Lung (tissue), 12 donors: ENCODE data around the gene ZNF555. TPM values are rescaled to one million over a fixed set of nuclear protein-coding genes. Genes with fewer than 3 reads are reported as not detected.

Experiments
- ATAC-seq: fragments of 200-7000 bp; cut with Tn5 transposase; one replicate; pipeline ENCODE4 v1.9.1; 2020; ENCODE audit warnings: moderate number of reproducible peaks; ENCODE audit not compliant: insufficient read depth, low FRiP score
- DNase-seq, 3 donors: peaks; one replicate each; pipeline ENCODE4 v3.0.0-alpha.2; 2013 to 2017
- H3K27ac ChIP-seq, 2 donors: one replicate each; pipeline ENCODE4 v1.5.1; 2013; ENCODE audit warnings: mild to moderate bottlenecking in 2 of 2, moderate library complexity in 2 of 2, control low read depth in 1 of 2, inconsistent platforms in 1 of 2, low read depth in 1 of 2, low read length in 1 of 2
- H3K27me3 ChIP-seq, 3 donors: one replicate each; pipeline ENCODE4 v1.5.1; 2013; ENCODE audit warnings: low read length in 2 of 3; ENCODE audit not compliant: control insufficient read depth in 3 of 3, insufficient read depth in 3 of 3
- H3K36me3 ChIP-seq, 4 donors: one replicate each; pipeline ENCODE4 v1.5.1; 2013; ENCODE audit warnings: low read length in 4 of 4, mild to moderate bottlenecking in 1 of 4, moderate library complexity in 1 of 4; ENCODE audit not compliant: control insufficient read depth in 4 of 4, insufficient read depth in 4 of 4
- H3K4me1 ChIP-seq, 5 donors: one replicate each; pipeline ENCODE4 v1.5.1; 2013; ENCODE audit warnings: low read length in 5 of 5, mild to moderate bottlenecking in 2 of 5, moderate library complexity in 1 of 5; ENCODE audit not compliant: control insufficient read depth in 5 of 5, insufficient read depth in 5 of 5
- H3K4me3 ChIP-seq: one replicate; pipeline ENCODE4 v1.5.1; 2013; ENCODE audit warnings: mild to moderate bottlenecking, control low read depth, moderate library complexity
- H3K9ac ChIP-seq, 2 donors: one replicate each; pipeline ENCODE4 v1.5.1; 2013; ENCODE audit warnings: low read length in 2 of 2, control low read depth in 1 of 2; ENCODE audit not compliant: insufficient read depth in 1 of 2
- H3K9me3 ChIP-seq, 4 donors: one replicate each; pipeline ENCODE4 v1.5.1; 2013; ENCODE audit warnings: low read length in 3 of 4, mild to moderate bottlenecking in 1 of 4, moderate library complexity in 1 of 4; ENCODE audit not compliant: control insufficient read depth in 4 of 4, insufficient read depth in 3 of 4
- WGBS, 2 donors: extraction: QIAGEN DNeasy Blood & Tissue Kit; methylation state at CpG; one replicate each; pipeline ENCODE4 v1.1.7; 2013; 5-methylcytosine and 5-hydroxymethylcytosine counted together
- polyA plus RNA-seq, 2 donors: library from polyadenylated mRNA; stranded (reverse); fragments of 200-250 nt; gene quantifications; one replicate each; pipeline ENCODE4 v1.2.1, GENCODE V29; 2013
- total RNA-seq, 2 donors: library from RNA; depleted of rRNA in 1 of 2; stranded (reverse); fragments of >200 nt in 1 of 2; gene quantifications; one replicate each; pipeline ENCODE4 v1.2.1, GENCODE V29; 2014 to 2021
- TF ChIP-seq, protein P1 (sequence below): IDR thresholded peaks from 2 replicates; pipeline ENCODE4 v1.5.1; 2012; ENCODE audit warnings: mild to moderate bottlenecking; ENCODE audit errors: control extremely low read depth, extremely low read depth
- donor health status: control.
- donor health status: control.
- donor health status: Bipolar disorder and iron deficiency.
- donor health status: healthy.
- donor health status: DM: yes; HTN: yes; CAD: no.

Gene ZNF555
- total and polyA plus RNA-seq, 4 donors = 1.6 to 9.6 (median 3.6) TPM

DNA sequence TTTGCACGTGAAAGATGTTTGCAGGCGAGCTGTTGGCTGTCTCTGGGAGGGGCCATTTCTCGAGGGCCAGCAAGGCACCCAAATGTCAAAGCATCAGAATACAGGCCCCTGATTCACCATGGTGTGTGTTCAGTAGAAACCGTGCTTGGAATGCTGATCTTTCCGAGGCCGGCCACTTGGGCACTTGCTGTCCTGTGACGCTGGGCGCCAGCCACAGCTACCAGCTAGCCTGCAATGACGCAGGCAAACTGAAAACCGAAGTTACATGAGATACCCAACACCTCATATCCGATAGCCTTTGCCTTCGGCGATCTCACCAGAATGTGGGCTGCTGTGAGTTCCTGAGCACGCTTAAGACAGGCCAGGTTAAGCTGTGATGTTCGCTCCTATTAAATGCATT lies 44.0 kb upstream of the ZNF555 start:
- peaks cover 0 to 51% (median 18%) of the 10 kb centered on the region in 4 donors for H3K36me3 ChIP-seq
- TF ChIP-seq, protein P1, sequence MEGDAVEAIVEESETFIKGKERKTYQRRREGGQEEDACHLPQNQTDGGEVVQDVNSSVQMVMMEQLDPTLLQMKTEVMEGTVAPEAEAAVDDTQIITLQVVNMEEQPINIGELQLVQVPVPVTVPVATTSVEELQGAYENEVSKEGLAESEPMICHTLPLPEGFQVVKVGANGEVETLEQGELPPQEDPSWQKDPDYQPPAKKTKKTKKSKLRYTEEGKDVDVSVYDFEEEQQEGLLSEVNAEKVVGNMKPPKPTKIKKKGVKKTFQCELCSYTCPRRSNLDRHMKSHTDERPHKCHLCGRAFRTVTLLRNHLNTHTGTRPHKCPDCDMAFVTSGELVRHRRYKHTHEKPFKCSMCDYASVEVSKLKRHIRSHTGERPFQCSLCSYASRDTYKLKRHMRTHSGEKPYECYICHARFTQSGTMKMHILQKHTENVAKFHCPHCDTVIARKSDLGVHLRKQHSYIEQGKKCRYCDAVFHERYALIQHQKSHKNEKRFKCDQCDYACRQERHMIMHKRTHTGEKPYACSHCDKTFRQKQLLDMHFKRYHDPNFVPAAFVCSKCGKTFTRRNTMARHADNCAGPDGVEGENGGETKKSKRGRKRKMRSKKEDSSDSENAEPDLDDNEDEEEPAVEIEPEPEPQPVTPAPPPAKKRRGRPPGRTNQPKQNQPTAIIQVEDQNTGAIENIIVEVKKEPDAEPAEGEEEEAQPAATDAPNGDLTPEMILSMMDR = no peak

DNA sequence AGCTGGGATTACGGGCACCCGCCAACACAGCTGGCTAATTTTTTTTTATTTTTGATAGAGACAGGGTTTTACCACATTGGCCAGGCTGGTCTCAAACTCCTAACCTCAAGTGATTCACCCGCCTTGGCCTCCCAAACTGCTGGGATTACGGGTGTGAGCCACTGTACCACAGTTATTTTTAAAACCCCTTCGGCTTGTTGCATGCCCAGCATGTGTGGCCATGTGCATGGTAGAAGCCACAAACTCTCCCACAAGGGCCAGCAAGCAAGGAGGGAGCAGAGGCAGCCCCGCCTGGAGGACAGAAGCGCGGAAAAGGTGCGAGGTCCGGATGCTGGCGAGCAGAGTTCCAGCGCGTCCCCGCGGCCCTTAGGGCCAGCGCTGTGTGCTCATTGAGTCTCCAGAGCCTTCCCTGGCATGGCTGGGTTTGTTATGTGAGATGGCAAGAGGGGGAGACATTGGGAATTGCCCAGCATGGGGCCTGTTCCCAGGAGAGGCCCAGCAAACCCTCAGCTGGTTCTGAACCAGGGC lies 43.1 kb upstream of the ZNF555 start:
- Histone ChIP-seq H3K9me3 (peaks cover 0 to 2% (median 0%) of the 10 kb centered on the region in 4 donors), H3K9ac (no peak overlapping the region), H3K27me3 (no peaks in the 10 kb centered on the region), H3K4me1 (no peaks in the 10 kb centered on the region), H3K36me3 (peaks cover 0 to 51% (median 22%) of the 10 kb centered on the region in 4 donors), H3K27ac (peak overlapping the region in 1 of 2 donors; percentile 67), H3K4me3 (no peak overlapping the region)
- TF ChIP-seq, protein P1 = no peak
- no peak for DNase-seq
- ATAC-seq = no peak
- 95 to 97% methylated on average over 16 of the region's 16 CpGs for WGBS, 2 donors

More for the DNA sequence above, 44.0 kb upstream of the ZNF555 start:
- Histone ChIP-seq H3K27me3 (no peaks in the 10 kb centered on the region), H3K9me3 (peaks cover 0 to 2% (median 0%) of the 10 kb centered on the region in 4 donors), H3K27ac (peak overlapping the region in 1 of 2 donors; percentile 67), H3K4me3 (no peak overlapping the region), H3K9ac (no peak overlapping the region), H3K4me1 (no peaks in the 10 kb centered on the region)
- DNase-seq (no peak), ATAC-seq (no peak)
- WGBS, 2 donors = 95 to 96% methylated on average over 15 of the region's 15 CpGs

DNA sequence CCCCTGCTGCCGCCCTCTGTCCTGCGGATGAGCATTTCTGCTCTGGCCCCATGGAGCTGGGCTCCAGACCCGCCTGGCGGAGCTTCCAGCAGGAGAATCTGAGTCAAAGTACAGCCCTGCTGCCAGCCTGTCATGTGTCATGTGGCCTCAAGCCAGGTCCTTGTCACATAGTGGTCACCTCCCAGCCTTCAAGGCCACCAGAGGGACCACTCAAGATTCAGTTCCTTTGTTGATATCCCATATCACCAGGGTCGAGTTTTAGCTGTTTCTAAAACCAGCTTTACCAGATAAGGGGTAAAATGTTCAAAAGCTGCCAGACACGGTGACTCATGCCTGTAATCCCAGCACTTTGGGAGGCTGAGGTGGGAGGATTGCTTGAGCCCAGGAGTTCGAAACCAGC lies 42.5 kb upstream of the ZNF555 start:
- Histone ChIP-seq H3K9me3 (peaks cover 0 to 2% (median 0%) of the 10 kb centered on the region in 4 donors), H3K4me1 (no peaks in the 10 kb centered on the region), H3K27ac (peak overlapping the region in 1 of 2 donors; percentile 67), H3K36me3 (peaks cover 0 to 50% (median 20%) of the 10 kb centered on the region in 4 donors), H3K27me3 (no peaks in the 10 kb centered on the region), H3K4me3 (no peak overlapping the region), H3K9ac (no peak overlapping the region)
- WGBS, 2 donors = 90% methylated on average over 7 of the region's 7 CpGs
- TF ChIP-seq, protein P1 = no peak
- ATAC-seq (no peak), DNase-seq (no peak)
